Measurements from ENCODE around the gene SSR4. TPM values are rescaled to one million over a fixed set of nuclear protein-coding genes. Genes with fewer than 3 reads are reported as not detected.

SSR4 gene
- total RNA-seq, 1 experiment from 2014 or later = 182 TPM

DNA sequence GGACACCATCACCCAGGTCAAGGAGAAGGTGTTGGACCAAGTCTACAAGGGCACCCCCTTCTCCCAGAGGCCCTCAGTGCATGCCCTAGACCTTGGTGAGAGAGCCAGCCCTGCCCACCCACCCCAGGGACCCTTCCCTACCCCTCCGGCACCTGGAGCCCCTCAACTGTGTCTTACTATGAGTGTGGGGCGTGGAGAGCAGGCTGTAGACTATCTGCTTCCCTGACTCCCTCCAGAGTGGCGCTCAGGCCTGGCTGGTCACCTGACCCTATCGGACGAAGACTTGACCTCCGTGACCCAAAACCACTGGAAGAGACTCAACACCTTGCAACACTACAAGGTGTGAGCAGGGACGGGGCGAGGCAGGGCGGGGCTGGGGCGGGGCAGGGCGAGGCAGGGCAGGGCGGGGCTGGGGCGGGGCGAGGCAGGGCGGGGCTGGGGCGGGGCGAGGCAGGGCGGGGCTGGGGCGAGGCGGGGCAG, 18.3 kb upstream of the SSR4 start:
- ATAC-seq (no peak), DNase-seq (ENCODE audit: low read depth, low spot score) (no peak)
- Histone ChIP-seq H3K9me2 (ENCODE audit: insufficient read depth) (no peaks in the 10 kb centered on the region), H2AFZ (ENCODE audit: low read depth, low read length, poor library complexity, severe bottlenecking) (no peak overlapping the region), H3K4me2 (ENCODE audit: low read length) (no peak overlapping the region), H3K27me3 (ENCODE audit: insufficient read depth, low read length) (no peaks in the 10 kb centered on the region), H4K20me1 (ENCODE audit: insufficient read depth) (no peaks in the 10 kb centered on the region), H3K27ac (ENCODE audit: low read depth, low read length) (no peak overlapping the region), H3K4me1 (ENCODE audit: control insufficient read depth in 1 of 2, insufficient read depth in 2 of 2, low read length in 2 of 2) (peaks cover 0 to 6% of the 10 kb centered on the region in 2 experiments; a peak in 1 of 4 replicates), H3K79me2 (ENCODE audit: insufficient read depth, low read length) (no peaks in the 10 kb centered on the region), H3K4me3 (replicated peaks in 1 of 2; ENCODE audit: low read depth in 1 of 2, low read length in 2 of 2) (no peak overlapping the region), H3K9me3 (ENCODE audit: control insufficient read depth in 1 of 2, insufficient read depth in 1 of 2, low read depth in 1 of 2, low read length in 2 of 2) (no peaks in the 10 kb centered on the region), H3K9ac (ENCODE audit: low read length) (no peak overlapping the region), H3K36me3 (ENCODE audit: control insufficient read depth in 1 of 2, insufficient read depth in 2 of 2, low read length in 2 of 2) (no peaks in the 10 kb centered on the region)
- RAD21 ChIA-PET (ENCODE audit: low non-redundant PET in 1 of 2, low total read pairs in 2 of 2, uncharacterized antibody in 2 of 2, unreplicated experiment in 2 of 2) = no interaction called here
- CTCF ChIA-PET = no interaction called here
- no TSS peak for BruUV-seq (replicated peaks)
- POLR2A ChIA-PET = no interaction called here
- intact Hi-C loops (cut with micrococcal nuclease) = no loop called here
- TF ChIP-seq ZFX (IDR thresholded peaks at IDR 0.05) (no peak), YY1 (IDR thresholded peaks at IDR 0.05; ENCODE audit: extremely low read depth, insufficient replicate concordance, low read depth, low read length) (no peak), RAD21 (IDR thresholded peaks at IDR 0.05; ENCODE audit: low read depth) (no peak), EGR1 (IDR thresholded peaks at IDR 0.05; ENCODE audit: low read depth) (no peak), SIN3A (IDR thresholded peaks at IDR 0.05; ENCODE audit: low read depth) (no peak), ELF1 (IDR thresholded peaks at IDR 0.05; ENCODE audit: borderline replicate concordance, low read depth) (no peak), EZH2 (IDR thresholded peaks at IDR 0.05) (no peak)

DNA sequence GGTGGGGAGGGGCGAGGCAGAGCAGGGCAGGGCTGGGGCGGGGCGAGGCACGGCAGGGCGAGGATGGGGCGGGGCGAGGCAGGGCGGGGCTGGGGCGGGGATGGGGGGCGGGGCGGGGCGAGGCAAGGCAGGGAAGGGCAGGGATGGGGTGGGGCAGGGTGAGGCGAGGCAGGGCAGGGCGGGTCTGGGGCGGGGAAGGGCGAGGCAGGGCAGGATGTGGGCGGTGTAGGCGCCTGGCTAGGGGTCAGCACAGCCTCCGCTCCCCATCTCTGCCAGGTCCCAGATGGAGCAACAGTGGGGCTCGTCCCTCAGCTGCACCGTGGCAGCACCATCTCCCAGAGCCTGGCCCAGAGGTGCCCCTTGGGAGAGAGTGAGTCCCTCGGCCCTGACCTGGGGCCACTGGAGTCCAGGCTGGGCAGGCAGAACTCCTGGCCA, 17.8 kb upstream of the SSR4 start:
- DNase-seq (ENCODE audit: low read depth, low spot score) (no peak), ATAC-seq (peak; percentile 38)
- H3K4me3 ChIP-seq (replicated peaks in 1 of 2; ENCODE audit: low read depth in 1 of 2, low read length in 2 of 2) = no peak overlapping the region
- ChIA-PET CTCF (no interaction called here), POLR2A (no interaction called here), RAD21 (ENCODE audit: low non-redundant PET in 1 of 2, low total read pairs in 2 of 2, uncharacterized antibody in 2 of 2, unreplicated experiment in 2 of 2) (no interaction called here)
- H3K9me2 ChIP-seq (ENCODE audit: insufficient read depth) = no peaks in the 10 kb centered on the region
- no peak overlapping the region for H3K9ac ChIP-seq (ENCODE audit: low read length)
- H3K27ac ChIP-seq (ENCODE audit: low read depth, low read length) = no peak overlapping the region
- H3K36me3 ChIP-seq (ENCODE audit: control insufficient read depth in 1 of 2, insufficient read depth in 2 of 2, low read length in 2 of 2) = no peaks in the 10 kb centered on the region
- H4K20me1 ChIP-seq (ENCODE audit: insufficient read depth) = no peaks in the 10 kb centered on the region
- H3K79me2 ChIP-seq (ENCODE audit: insufficient read depth, low read length) = no peaks in the 10 kb centered on the region
- H2AFZ ChIP-seq (ENCODE audit: low read depth, low read length, poor library complexity, severe bottlenecking) = no peak overlapping the region
- H3K9me3 ChIP-seq (ENCODE audit: control insufficient read depth in 1 of 2, insufficient read depth in 1 of 2, low read depth in 1 of 2, low read length in 2 of 2) = no peaks in the 10 kb centered on the region
- intact Hi-C loops (cut with micrococcal nuclease) = no loop called here
- TF ChIP-seq SP1 (IDR thresholded peaks at IDR 0.05; ENCODE audit: low read depth) (0 out of 2 replicates have a peak, but pooled peaks have one; percentile 38), EZH2phosphoT487 (IDR thresholded peaks at IDR 0.05; ENCODE audit: borderline replicate concordance) (no peak)
- H3K27me3 ChIP-seq (ENCODE audit: insufficient read depth, low read length) = no peaks in the 10 kb centered on the region
- H3K4me1 ChIP-seq (ENCODE audit: control insufficient read depth in 1 of 2, insufficient read depth in 2 of 2, low read length in 2 of 2) = peaks cover 0 to 6% of the 10 kb centered on the region in 2 experiments; a peak in 1 of 4 replicates
- no TSS peak for BruUV-seq (replicated peaks)
- H3K4me2 ChIP-seq (ENCODE audit: low read length) = no peak overlapping the region

Measured in HCT116 (cell line).